ACC112 (cell line): Measurements from ENCODE around the gene NMT2.

Experiments used
- H2AFZ ChIP-seq: fragments of 200-600 bp; sonication (generic); one replicate; pipeline ENCODE4 v1.6.0; 2017; ENCODE audit warnings: antibody characterized with exemption, low read length; ENCODE audit not compliant: unreplicated experiment
- H3K27ac ChIP-seq: fragments of 200-600 bp; sonication (generic); 2 replicates; pipeline ENCODE4 v1.5.1; 2014; ENCODE audit warnings: low read depth, mild to moderate bottlenecking, antibody characterized with exemption, low read length, moderate library complexity
- H3K27me3 ChIP-seq: fragments of 200-600 bp; sonication (generic); 2 replicates; pipeline ENCODE4 v1.6.1; 2014; ENCODE audit warnings: mild to moderate bottlenecking, antibody characterized with exemption, low read length, moderate library complexity, mixed read lengths; ENCODE audit not compliant: insufficient read depth
- H3K36me3 ChIP-seq: fragments of 200-600 bp; sonication (generic); 2 replicates; pipeline ENCODE4 v1.6.1; 2016; ENCODE audit warnings: mild to moderate bottlenecking, antibody characterized with exemption, low read length, moderate library complexity, mixed read lengths; ENCODE audit not compliant: insufficient read depth
- H3K4me1 ChIP-seq: fragments of 200-600 bp; sonication (generic); one replicate; pipeline ENCODE4 v1.6.1; 2016; ENCODE audit warnings: low read length, mixed read lengths; ENCODE audit not compliant: insufficient read depth, unreplicated experiment, control insufficient read depth
- H3K4me3 ChIP-seq: fragments of 200-600 bp; sonication (generic); 2 replicates; pipeline ENCODE4 v1.5.1; 2014; ENCODE audit warnings: mild to moderate bottlenecking, low read depth, low read length
- H3K79me2 ChIP-seq: fragments of 200-600 bp; sonication (generic); one replicate; pipeline ENCODE4 v1.6.0; 2016; ENCODE audit warnings: low read length; ENCODE audit not compliant: control insufficient read depth, unreplicated experiment, insufficient read depth

Gene NMT2

DNA sequence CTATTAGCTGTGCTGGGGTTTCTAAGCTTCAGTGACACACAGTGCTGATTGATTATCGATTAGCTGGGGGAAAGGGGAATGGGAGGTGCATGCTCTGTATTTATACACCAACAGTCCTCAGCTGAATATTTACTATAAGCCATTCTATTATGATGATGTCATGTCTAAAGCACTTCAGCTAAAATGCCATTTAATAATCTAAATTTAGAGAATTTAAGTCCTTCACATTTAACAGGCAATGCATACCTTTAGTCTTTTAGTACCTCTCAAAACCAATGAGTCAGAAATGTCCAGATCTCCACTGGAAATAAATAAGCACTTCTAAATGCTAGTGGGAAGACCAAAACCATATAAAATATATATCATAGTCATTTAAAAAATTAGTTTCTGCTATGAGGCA, 46.8 kb downstream of the NMT2 start:
- H3K36me3 ChIP-seq = peaks cover 36% of the 10 kb centered on the region

DNA sequence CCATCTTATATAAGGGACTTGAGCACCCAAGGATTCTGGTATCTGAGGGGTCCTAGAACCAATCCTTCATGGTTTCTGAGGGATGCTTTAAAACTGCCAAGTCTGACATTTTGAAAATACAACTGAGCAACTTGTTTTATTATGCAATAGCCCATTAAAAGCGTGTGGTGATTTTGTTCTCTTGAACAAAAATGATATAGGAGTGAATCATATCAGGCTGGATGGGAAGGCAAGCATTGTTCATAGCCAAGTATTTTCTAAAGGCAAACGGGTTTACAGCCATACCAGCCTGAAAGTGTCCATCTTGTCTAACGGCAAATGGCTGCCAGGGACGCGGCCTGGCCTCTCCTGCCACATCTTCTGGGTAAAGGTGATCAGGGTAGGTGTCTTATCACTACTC, 48.0 kb downstream of the NMT2 start:
- Histone ChIP-seq H3K79me2 (peaks cover 5% of the 10 kb centered on the region), H3K36me3 (peaks cover 44% of the 10 kb centered on the region), H2AFZ (no peak overlapping the region), H3K4me3 (no peak overlapping the region), H3K27ac (peak overlapping the region; percentile 72), H3K4me1 (peaks cover 35% of the 10 kb centered on the region), H3K27me3 (no peaks in the 10 kb centered on the region)

More for the DNA sequence above, 46.8 kb downstream of the NMT2 start:
- H3K4me1 ChIP-seq = peaks cover 35% of the 10 kb centered on the region
- H3K4me3 ChIP-seq = no peak overlapping the region
- no peak overlapping the region for H3K27ac ChIP-seq
- no peak overlapping the region for H2AFZ ChIP-seq
- no peaks in the 10 kb centered on the region for H3K27me3 ChIP-seq
- H3K79me2 ChIP-seq = no peaks in the 10 kb centered on the region

DNA sequence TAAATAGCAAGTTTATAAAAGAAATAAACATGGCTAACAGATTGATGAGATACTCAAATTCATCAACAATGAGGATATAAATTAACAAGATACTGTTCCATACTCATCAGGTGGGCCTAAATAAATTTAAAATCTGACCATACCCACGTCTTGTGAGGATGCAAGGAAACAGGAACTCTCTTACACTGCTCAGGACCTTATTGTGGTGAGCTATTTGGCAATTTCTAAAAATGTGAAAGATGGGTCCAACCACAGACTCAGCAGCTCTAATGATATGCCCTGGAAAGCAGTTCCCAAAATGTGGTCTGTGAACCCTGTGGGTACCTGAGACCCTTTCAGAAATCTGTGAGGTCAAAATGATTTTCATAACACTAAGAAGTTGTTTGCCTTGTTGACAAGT, 49.9 kb downstream of the NMT2 start:
- peaks cover 5% of the 10 kb centered on the region for H3K79me2 ChIP-seq
- no peak overlapping the region for H3K4me3 ChIP-seq
- no peak overlapping the region for H3K27ac ChIP-seq
- no peaks in the 10 kb centered on the region for H3K27me3 ChIP-seq
- peaks cover 29% of the 10 kb centered on the region for H3K4me1 ChIP-seq
- no peak overlapping the region for H2AFZ ChIP-seq
- peaks cover 47% of the 10 kb centered on the region for H3K36me3 ChIP-seq

DNA sequence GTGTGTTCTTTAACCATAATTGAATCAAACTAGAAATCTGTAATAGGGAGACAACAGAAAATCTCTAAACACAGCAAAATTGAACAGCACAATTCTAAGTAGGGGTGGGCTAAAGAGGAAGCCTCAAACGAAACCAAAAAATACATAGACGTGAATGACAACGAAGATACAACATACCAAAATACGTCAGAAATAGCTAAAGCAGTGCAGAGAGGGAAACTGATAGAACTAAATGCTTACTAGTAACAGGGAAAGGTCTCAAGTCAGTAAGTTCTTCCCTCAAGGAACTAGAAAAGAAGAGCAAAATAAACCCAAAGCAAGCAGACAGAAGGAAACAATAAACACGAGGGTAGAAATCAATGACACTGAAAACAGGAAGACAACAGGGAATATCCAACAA, 52.3 kb downstream of the NMT2 start:
- Histone ChIP-seq H3K79me2 (peaks cover 5% of the 10 kb centered on the region), H3K4me3 (no peak overlapping the region), H3K27ac (no peak overlapping the region), H2AFZ (no peak overlapping the region), H3K36me3 (peaks cover 50% of the 10 kb centered on the region), H3K27me3 (no peaks in the 10 kb centered on the region), H3K4me1 (peaks cover 7% of the 10 kb centered on the region)

DNA sequence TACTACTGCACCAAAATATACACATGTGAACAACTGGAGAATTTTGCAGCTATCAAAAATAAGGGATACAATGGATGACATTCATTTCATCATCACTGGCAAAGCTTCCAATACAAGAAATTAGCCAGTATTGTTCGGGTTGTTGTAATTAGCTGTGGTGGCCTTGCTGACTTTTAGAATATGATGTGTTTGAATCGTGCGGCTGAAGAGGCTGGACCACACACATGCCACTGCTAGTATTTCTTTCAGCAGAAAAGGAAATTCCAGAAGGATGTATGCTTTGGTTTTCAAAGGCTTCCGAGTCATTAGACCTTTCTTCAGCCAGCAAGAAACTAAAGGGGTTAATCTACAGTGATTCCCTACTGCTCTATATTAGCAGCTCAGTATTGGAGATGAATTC, 54.7 kb downstream of the NMT2 start:
- Histone ChIP-seq H3K27me3 (no peaks in the 10 kb centered on the region), H3K27ac (no peak overlapping the region), H2AFZ (no peak overlapping the region), H3K79me2 (peaks cover 5% of the 10 kb centered on the region), H3K4me3 (no peak overlapping the region), H3K36me3 (peaks cover 38% of the 10 kb centered on the region), H3K4me1 (no peaks in the 10 kb centered on the region)

DNA sequence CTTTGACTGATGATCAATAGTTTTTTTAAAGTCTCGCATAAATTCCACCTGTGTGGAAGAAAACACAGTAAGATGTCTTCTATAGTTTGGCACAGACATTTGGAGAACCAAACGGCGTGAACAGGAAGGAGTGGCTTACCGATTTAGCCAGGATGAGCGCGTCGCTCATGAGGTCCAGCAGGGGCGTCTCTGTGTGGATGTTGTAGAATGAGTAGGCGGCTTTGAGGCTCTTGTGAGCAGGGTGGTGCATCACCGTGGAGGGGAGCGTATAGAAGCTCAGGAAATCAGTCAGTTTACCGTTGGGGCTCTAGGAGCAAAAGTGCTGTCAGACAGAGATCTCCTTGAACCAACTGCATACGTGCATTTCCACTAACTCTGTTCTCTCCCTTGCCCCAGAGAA, 55.8 kb downstream of the NMT2 start:
- H3K27me3 ChIP-seq = no peaks in the 10 kb centered on the region
- H3K36me3 ChIP-seq = peaks cover 34% of the 10 kb centered on the region
- H3K79me2 ChIP-seq = peaks cover 5% of the 10 kb centered on the region
- H3K4me3 ChIP-seq = no peak overlapping the region
- no peak overlapping the region for H2AFZ ChIP-seq
- no peaks in the 10 kb centered on the region for H3K4me1 ChIP-seq
- no peak overlapping the region for H3K27ac ChIP-seq

DNA sequence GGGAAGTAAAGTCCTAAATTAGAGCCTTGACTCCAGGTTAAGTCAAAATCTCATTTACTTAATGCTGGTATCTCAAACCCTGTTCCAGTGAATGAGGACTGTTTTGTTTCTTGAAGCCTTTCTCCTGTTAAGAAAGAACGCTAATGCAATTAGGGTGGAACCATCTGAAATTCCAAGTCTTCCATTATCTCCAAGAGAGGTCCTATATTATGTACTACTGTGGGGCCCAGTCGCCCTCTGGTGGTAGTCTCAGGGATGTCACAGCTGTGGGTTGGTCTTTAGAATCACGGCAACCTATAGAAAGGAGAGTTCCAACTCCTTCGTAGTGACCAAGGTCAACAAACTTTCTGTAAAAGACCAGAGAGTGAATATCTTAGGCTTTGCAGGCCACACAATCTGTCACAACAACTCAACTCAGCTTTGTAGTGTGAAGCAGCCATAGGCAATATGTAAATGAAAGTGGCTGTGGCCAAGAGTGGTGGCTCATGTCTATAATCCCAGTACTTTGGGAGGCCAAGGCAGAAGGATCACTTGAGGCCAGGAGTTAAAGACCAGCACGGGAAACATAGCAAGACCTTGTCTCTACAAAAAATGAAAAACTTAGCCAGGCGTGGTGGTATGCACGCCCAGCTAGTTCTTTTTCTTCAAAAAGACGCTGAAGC, 62.0 kb downstream of the NMT2 start:
- Histone ChIP-seq H3K4me3 (no peak overlapping the region), H3K4me1 (no peaks in the 10 kb centered on the region), H3K27ac (no peak overlapping the region), H3K79me2 (peaks cover 2% of the 10 kb centered on the region), H2AFZ (no peak overlapping the region), H3K36me3 (peaks cover 7% of the 10 kb centered on the region), H3K27me3 (no peaks in the 10 kb centered on the region)

DNA sequence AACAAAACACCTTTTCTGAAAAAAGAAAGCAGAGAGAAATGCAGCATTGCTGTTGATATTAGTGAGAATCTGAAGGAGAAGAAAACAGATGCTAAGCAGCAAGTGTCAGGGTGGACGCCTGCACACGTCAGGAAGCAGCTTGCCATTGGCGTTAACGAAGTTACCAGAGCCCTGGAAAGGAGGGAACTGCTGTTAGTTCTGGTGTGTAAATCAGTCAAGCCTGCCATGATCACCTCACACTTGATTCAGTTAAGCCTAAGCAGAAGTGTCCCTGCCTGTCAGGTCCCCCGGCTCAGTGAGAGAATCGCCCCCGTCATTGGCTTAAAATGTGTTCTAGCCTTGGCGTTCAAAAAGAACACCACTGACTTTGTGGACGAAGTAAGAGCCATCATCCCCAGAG, 65.0 kb downstream of the NMT2 start:
- H3K36me3 ChIP-seq = peaks cover 6% of the 10 kb centered on the region
- H3K79me2 ChIP-seq = peaks cover 31% of the 10 kb centered on the region

DNA sequence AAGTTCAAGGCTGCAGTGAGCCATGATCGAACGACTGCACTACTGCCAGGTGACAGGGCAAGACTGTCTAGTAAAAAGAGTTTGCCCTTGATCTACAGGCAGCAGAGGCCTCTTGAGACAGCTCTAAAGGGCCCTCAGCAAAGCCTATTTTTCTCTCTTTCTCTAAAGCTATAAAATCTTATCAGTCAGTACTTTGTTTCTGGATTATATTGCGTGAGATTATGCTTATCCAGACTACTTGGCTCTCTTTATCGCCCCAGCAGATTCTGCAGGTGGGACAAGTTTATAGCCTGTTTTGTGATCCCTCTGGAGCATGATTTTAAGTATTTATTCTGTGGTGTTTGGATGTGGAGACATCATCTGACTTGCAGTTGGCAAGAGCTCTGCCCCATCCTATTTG, 68.6 kb downstream of the NMT2 start:
- no peak overlapping the region for H3K27ac ChIP-seq
- peaks cover 41% of the 10 kb centered on the region for H3K79me2 ChIP-seq

More for the DNA sequence above, 65.0 kb downstream of the NMT2 start:
- no peak overlapping the region for H2AFZ ChIP-seq
- H3K4me3 ChIP-seq = no peak overlapping the region
- no peak overlapping the region for H3K27ac ChIP-seq
- peaks cover 2% of the 10 kb centered on the region for H3K4me1 ChIP-seq
- H3K27me3 ChIP-seq = no peaks in the 10 kb centered on the region

DNA sequence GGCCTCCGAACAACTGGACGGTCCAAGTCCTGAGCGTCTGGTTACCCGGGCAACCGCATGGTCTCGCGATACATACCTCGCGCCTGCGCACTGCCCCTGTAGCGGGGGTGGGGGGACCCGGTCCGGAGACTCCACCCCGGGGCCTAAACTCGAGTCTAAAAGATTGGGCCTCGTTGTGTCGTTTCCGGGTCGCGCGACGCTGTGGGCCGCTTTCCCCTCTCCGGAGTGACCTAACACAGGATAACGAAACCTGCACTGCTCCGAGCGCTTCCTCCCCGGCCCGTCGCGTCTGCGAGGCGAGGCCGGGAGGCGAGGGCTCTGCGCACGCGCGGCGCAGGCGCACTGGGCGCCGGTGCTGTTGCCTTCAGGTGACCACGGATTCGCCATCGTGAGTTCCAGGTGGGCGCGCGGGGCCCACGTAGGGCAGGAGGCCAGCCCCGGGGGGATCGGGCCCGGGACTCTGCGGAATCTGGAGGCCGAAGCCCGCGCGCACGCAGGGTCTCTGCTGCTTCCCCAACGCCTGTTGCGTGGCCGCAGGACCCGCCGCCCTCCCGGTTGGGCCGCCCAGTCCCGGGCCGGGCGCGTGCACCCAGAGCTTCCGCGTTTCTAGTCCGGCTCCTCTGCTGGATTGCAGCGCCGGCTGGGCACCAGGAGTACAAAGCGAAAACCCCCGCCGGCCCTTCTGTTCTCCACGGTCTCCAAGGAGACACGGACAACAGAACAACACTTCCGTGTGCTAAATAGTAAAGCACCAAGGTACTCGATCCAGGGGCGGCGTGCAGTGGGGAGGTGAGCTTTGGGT, 71.3 kb downstream of the NMT2 start, which contains the start of gene RPP38:
RPP38 (plus strand) TSS at position 345 of the 802 bp plus-strand sequence. CDS start 5,960 bp downstream, outside the sequence.
- H3K4me3 ChIP-seq = peak within 1 kb of the TSS; percentile 92
- H3K4me1 ChIP-seq = peaks cover 5% of the 10 kb centered on the region
- no peaks in the 10 kb centered on the region for H3K27me3 ChIP-seq
- peak within 1 kb of the TSS; percentile 79 for H2AFZ ChIP-seq
- no peaks in the 10 kb centered on the region for H3K36me3 ChIP-seq
- H3K27ac ChIP-seq = peak within 1 kb of the TSS; percentile 93
- H3K79me2 ChIP-seq = peaks cover 40% of the 10 kb centered on the region

More for the DNA sequence above, 68.6 kb downstream of the NMT2 start:
- Histone ChIP-seq H3K4me1 (peaks cover 5% of the 10 kb centered on the region), H3K4me3 (no peak overlapping the region), H3K36me3 (peaks cover 4% of the 10 kb centered on the region; the same call in 1 of the 2 replicates), H3K27me3 (no peaks in the 10 kb centered on the region), H2AFZ (no peak overlapping the region)

DNA sequence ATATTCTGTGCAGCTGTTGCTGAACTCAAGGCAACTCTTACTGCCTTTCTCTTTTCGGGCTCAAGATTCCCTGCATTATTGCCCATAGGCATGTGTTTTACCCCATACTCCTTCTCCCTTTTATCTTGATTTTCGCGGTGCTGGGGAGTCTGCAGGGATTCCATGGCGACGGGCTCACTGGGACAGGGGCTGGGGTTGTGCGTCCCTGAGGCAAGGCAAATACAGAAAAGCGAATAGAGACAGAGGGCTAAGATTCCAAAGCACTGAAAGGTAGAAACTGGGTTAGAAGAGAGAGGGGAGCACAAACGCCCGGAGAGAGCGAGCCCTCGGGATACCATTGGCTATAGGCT, 71.9 kb downstream of the NMT2 start:
- peaks cover 5% of the 10 kb centered on the region for H3K4me1 ChIP-seq
- no peaks in the 10 kb centered on the region for H3K27me3 ChIP-seq
- no peaks in the 10 kb centered on the region for H3K36me3 ChIP-seq
- peak overlapping the region; percentile 93 for H3K27ac ChIP-seq
- peak overlapping the region; percentile 79 for H2AFZ ChIP-seq
- peak overlapping the region; percentile 92 for H3K4me3 ChIP-seq
- peaks cover 39% of the 10 kb centered on the region for H3K79me2 ChIP-seq
